ENCODE data around the gene MYL7. TPM values are rescaled to one million over a fixed set of nuclear protein-coding genes. Genes with fewer than 3 reads are reported as not detected.

Gene MYL7
- total and polyA plus RNA-seq, 2 of the 4 experiments (the other 2 are of a cell fraction), result 0.24 TPM; not detected in 1

DNA sequence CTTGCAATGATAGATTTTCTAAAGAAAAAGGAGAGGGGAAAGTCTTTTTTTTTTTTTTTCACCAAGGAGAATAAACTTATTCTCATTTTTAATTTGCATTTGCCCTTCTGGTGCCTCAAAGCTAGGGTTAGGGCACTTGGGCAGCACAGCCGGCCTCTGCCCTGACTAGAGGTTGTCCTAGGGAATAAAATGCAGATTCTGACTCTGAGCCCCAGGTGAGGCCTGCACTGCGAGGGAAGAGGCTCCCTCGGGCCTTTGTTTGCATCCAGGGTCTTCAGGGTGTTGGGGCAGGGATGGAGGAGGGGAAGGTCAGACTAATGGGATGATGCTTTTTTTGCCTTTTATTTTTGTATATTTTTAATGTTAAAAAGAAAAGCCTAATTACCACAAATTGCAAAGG is 7.8 kb downstream of the MYL7 start:
- Histone ChIP-seq H3K56ac (ENCODE audit: extremely low read depth, insufficient read depth, low read length) (no peak overlapping the region), H4K91ac (ENCODE audit: insufficient read depth, low read depth, low read length) (no peak overlapping the region), H3K9ac (ENCODE audit: low read depth, low read length) (no peak overlapping the region), H3K4me3 (ENCODE audit: insufficient read depth, low read depth, low read length) (no peak overlapping the region), H3K27ac (ENCODE audit: insufficient read depth, low read length) (no peak overlapping the region), H3K23ac (ENCODE audit: low read depth, low read length) (no peak overlapping the region), H4K20me1 (ENCODE audit: insufficient read depth, low read length) (no peaks in the 10 kb centered on the region), H3K79me1 (ENCODE audit: low read depth in 1 of 2, low read length in 2 of 2) (no peaks in the 10 kb centered on the region), H2BK120ac (ENCODE audit: low read depth, low read length) (no peak overlapping the region), H2AK9ac (replicated peaks; ENCODE audit: low read depth, low read length, poor library complexity) (no peak overlapping the region), H2BK5ac (ENCODE audit: low read depth, low read length, poor library complexity, severe bottlenecking) (no peak overlapping the region), H3K9me3 (ENCODE audit: control insufficient read depth, insufficient read depth, low read length) (no peaks in the 10 kb centered on the region), H3K14ac (replicated peaks; ENCODE audit: low read depth, low read length) (no peak overlapping the region), H3K27me3 (ENCODE audit: control insufficient read depth, insufficient read depth, low read length) (0 out of 2 replicates have a peak, but pooled peaks cover 3% of the 10 kb centered on the region), H4K8ac (ENCODE audit: low read depth in 2 of 2, low read length in 2 of 2) (no peak overlapping the region), H3K4me1 (ENCODE audit: control insufficient read depth, insufficient read depth, low read length) (peaks cover 10% of the 10 kb centered on the region), H3K9me1 (ENCODE audit: insufficient read depth, low read length) (peaks cover 3% of the 10 kb centered on the region; the same call in 1 of the 2 replicates), H2AK5ac (ENCODE audit: low read depth, low read length) (no peak overlapping the region), H3K4ac (ENCODE audit: low read depth, low read length) (no peak overlapping the region), H2BK20ac (ENCODE audit: low read depth, low read length) (no peak overlapping the region), H2AFZ (replicated peaks; ENCODE audit: low read length, poor library complexity) (no peak overlapping the region), H2BK15ac (ENCODE audit: low read depth, low read length) (no peak overlapping the region), H3K36me3 (ENCODE audit: control insufficient read depth, insufficient read depth, low read length) (no peaks in the 10 kb centered on the region), H4K5ac (ENCODE audit: low read depth, low read length) (no peak overlapping the region), H3K18ac (ENCODE audit: low read depth, low read length) (no peak overlapping the region), H3K4me2 (ENCODE audit: low read depth, low read length) (no peak overlapping the region)
- no CpG with 5 or more reads among the region's 3 CpGs for WGBS, 2 experiments (ENCODE audit: extremely low coverage in 2 of 2, insufficient read length in 1 of 2)
- ChIA-PET POLR2A (ENCODE audit: unreplicated experiment) (no interaction called here), CTCF (no interaction called here)
- intact Hi-C loops (cut with micrococcal nuclease), result no loop called here
- no TSS peak for BruUV-seq (replicated peaks)
- ATAC-seq (ENCODE audit: low read depth) (no peak), DNase-seq (no peak)
- dilution Hi-C loops (cut with HindIII; ENCODE audit: low sequenced_read_pairs, unreplicated experiment), result no loop called here
- TF ChIP-seq RAD21 (IDR thresholded peaks at IDR 0.05; ENCODE audit: low read length) (no peak), FOS (IDR thresholded peaks at IDR 0.05; ENCODE audit: low read depth, low read length) (no peak), NFE2L2 (IDR thresholded peaks at IDR 0.05; ENCODE audit: low read depth, low read length) (no peak), MAZ (IDR thresholded peaks at IDR 0.05; ENCODE audit: borderline replicate concordance, low read depth, low read length) (no peak), MAFK (IDR thresholded peaks at IDR 0.05; ENCODE audit: low read depth, low read length) (no peak), BHLHE40 (IDR thresholded peaks at IDR 0.05; ENCODE audit: low read depth, low read length) (no peak), MXI1 (IDR thresholded peaks at IDR 0.05; ENCODE audit: borderline replicate concordance, low read depth, low read length) (no peak), POLR2A (IDR thresholded peaks at IDR 0.05; ENCODE audit: low read depth, low read length) (no peak), RFX5 (IDR thresholded peaks at IDR 0.05; ENCODE audit: low read depth, low read length) (no peak), SMC3 (IDR thresholded peaks at IDR 0.05; ENCODE audit: low read depth, low read length) (no peak), CEBPB (IDR thresholded peaks at IDR 0.05; ENCODE audit: low read depth, low read length) (no peak), RCOR1 (IDR thresholded peaks at IDR 0.05; ENCODE audit: insufficient replicate concordance, low read length) (no peak), CHD1 (IDR thresholded peaks at IDR 0.05; ENCODE audit: low read depth, low read length) (no peak)
- TF ChIP-seq, protein P1, sequence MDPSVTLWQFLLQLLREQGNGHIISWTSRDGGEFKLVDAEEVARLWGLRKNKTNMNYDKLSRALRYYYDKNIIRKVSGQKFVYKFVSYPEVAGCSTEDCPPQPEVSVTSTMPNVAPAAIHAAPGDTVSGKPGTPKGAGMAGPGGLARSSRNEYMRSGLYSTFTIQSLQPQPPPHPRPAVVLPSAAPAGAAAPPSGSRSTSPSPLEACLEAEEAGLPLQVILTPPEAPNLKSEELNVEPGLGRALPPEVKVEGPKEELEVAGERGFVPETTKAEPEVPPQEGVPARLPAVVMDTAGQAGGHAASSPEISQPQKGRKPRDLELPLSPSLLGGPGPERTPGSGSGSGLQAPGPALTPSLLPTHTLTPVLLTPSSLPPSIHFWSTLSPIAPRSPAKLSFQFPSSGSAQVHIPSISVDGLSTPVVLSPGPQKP (IDR thresholded peaks at IDR 0.05; ENCODE audit: borderline replicate concordance, low read depth, low read length), result no peak
- TF ChIP-seq, protein P2, sequence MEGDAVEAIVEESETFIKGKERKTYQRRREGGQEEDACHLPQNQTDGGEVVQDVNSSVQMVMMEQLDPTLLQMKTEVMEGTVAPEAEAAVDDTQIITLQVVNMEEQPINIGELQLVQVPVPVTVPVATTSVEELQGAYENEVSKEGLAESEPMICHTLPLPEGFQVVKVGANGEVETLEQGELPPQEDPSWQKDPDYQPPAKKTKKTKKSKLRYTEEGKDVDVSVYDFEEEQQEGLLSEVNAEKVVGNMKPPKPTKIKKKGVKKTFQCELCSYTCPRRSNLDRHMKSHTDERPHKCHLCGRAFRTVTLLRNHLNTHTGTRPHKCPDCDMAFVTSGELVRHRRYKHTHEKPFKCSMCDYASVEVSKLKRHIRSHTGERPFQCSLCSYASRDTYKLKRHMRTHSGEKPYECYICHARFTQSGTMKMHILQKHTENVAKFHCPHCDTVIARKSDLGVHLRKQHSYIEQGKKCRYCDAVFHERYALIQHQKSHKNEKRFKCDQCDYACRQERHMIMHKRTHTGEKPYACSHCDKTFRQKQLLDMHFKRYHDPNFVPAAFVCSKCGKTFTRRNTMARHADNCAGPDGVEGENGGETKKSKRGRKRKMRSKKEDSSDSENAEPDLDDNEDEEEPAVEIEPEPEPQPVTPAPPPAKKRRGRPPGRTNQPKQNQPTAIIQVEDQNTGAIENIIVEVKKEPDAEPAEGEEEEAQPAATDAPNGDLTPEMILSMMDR (conservative IDR thresholded peaks at IDR 0.05; ENCODE audit: low read depth, low read length), result no peak
- TF ChIP-seq, protein P3, sequence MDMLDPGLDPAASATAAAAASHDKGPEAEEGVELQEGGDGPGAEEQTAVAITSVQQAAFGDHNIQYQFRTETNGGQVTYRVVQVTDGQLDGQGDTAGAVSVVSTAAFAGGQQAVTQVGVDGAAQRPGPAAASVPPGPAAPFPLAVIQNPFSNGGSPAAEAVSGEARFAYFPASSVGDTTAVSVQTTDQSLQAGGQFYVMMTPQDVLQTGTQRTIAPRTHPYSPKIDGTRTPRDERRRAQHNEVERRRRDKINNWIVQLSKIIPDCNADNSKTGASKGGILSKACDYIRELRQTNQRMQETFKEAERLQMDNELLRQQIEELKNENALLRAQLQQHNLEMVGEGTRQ (IDR thresholded peaks at IDR 0.05; ENCODE audit: low read depth, low read length), result no peak
- in situ Hi-C loops (cut with MboI; ENCODE audit: low sequenced_read_pairs), result no loop called here
